Measurements from ENCODE around the gene ADAM10. TPM values are rescaled to one million over a fixed set of nuclear protein-coding genes. Genes with fewer than 3 reads are reported as not detected.

Gene ADAM10
- total and polyA plus RNA-seq, 2 donors: 31.4 to 143 TPM

GRCh38 chr15:58698887-58699641 lies 50.4 kb downstream of the ADAM10 start:
- H3K4me1 ChIP-seq (ENCODE audit: control insufficient read depth in 2 of 2, insufficient read depth in 2 of 2, low read length in 2 of 2): peaks cover 11 to 17% of the 10 kb centered on the region in 2 donors
- 60% methylated on average over 2 of the region's 2 CpGs for WGBS
- peak in 2 of 9 donors; percentile 14 to 57 for DNase-seq (ENCODE audit: low read depth in 6 of 9, low spot score in 9 of 9)
- peaks cover 1 to 9% of the 10 kb centered on the region in 2 donors for H3K9me3 ChIP-seq (ENCODE audit: control insufficient read depth in 2 of 2, insufficient read depth in 1 of 2, low read length in 1 of 2)
- H3K27ac ChIP-seq (ENCODE audit: low read depth in 1 of 2, low read length in 1 of 2): peak overlapping the region in 1 of 2 donors; percentile 19
- no peaks in the 10 kb centered on the region for H3K27me3 ChIP-seq (ENCODE audit: control insufficient read depth in 2 of 2, insufficient read depth in 1 of 2, low read length in 1 of 2)
- H3K4me3 ChIP-seq (ENCODE audit: low read length in 2 of 2): no peak overlapping the region
- H3K36me3 ChIP-seq (ENCODE audit: control insufficient read depth in 2 of 2, insufficient read depth in 2 of 2, low read length in 1 of 2): peaks cover 7 to 25% of the 10 kb centered on the region in 2 donors

DNA sequence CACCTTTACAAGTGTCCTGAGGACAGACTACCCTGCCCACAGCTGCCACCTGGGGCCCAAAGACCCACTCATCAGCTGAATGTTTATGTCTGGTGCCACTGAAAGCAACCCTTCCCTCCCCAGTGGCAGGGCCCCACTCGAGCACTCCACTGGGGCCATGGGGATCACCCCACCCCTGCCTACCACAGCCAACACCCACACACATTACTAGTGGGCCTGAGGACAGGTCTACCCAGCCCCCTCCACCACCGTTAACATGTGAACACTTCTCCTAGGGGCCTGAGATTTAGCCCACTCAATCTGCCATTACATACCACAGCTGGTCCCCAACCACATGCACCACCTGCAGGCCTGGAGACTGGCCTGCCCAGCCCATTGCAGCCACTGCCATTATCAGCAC lies 52.3 kb downstream of the ADAM10 start:
- H3K36me3 ChIP-seq (ENCODE audit: control insufficient read depth in 2 of 2, insufficient read depth in 2 of 2, low read length in 1 of 2): peaks cover 11 to 24% of the 10 kb centered on the region in 2 donors
- WGBS: 98% methylated on average over 2 of the region's 2 CpGs

GRCh38 chr15:58696738-58697137 lies 52.8 kb downstream of the ADAM10 start:
- H3K36me3 ChIP-seq (ENCODE audit: control insufficient read depth in 2 of 2, insufficient read depth in 2 of 2, low read length in 1 of 2): peaks cover 11 to 29% of the 10 kb centered on the region in 2 donors
- no peak overlapping the region for H3K27ac ChIP-seq (ENCODE audit: low read depth in 1 of 2, low read length in 1 of 2)
- H3K4me1 ChIP-seq (ENCODE audit: control insufficient read depth in 2 of 2, insufficient read depth in 2 of 2, low read length in 2 of 2): peaks cover 11 to 20% of the 10 kb centered on the region in 2 donors
- no peak overlapping the region for H3K4me3 ChIP-seq (ENCODE audit: low read length in 2 of 2)
- no peaks in the 10 kb centered on the region for H3K27me3 ChIP-seq (ENCODE audit: control insufficient read depth in 2 of 2, insufficient read depth in 1 of 2, low read length in 1 of 2)
- DNase-seq (ENCODE audit: low read depth in 6 of 9, low spot score in 9 of 9): no peak
- WGBS: 96% methylated on average over 6 of the region's 6 CpGs
- peaks cover 1 to 9% of the 10 kb centered on the region in 2 donors for H3K9me3 ChIP-seq (ENCODE audit: control insufficient read depth in 2 of 2, insufficient read depth in 1 of 2, low read length in 1 of 2)

More for the DNA sequence above, 52.3 kb downstream of the ADAM10 start:
- Histone ChIP-seq H3K9me3 (ENCODE audit: control insufficient read depth in 2 of 2, insufficient read depth in 1 of 2, low read length in 1 of 2) (peaks cover 1 to 9% of the 10 kb centered on the region in 2 donors), H3K4me1 (ENCODE audit: control insufficient read depth in 2 of 2, insufficient read depth in 2 of 2, low read length in 2 of 2) (peaks cover 11 to 17% of the 10 kb centered on the region in 2 donors), H3K4me3 (ENCODE audit: low read length in 2 of 2) (no peak overlapping the region), H3K27ac (ENCODE audit: low read depth in 1 of 2, low read length in 1 of 2) (no peak overlapping the region), H3K27me3 (ENCODE audit: control insufficient read depth in 2 of 2, insufficient read depth in 1 of 2, low read length in 1 of 2) (no peaks in the 10 kb centered on the region)
- DNase-seq (ENCODE audit: low read depth in 6 of 9, low spot score in 9 of 9): no peak

DNA sequence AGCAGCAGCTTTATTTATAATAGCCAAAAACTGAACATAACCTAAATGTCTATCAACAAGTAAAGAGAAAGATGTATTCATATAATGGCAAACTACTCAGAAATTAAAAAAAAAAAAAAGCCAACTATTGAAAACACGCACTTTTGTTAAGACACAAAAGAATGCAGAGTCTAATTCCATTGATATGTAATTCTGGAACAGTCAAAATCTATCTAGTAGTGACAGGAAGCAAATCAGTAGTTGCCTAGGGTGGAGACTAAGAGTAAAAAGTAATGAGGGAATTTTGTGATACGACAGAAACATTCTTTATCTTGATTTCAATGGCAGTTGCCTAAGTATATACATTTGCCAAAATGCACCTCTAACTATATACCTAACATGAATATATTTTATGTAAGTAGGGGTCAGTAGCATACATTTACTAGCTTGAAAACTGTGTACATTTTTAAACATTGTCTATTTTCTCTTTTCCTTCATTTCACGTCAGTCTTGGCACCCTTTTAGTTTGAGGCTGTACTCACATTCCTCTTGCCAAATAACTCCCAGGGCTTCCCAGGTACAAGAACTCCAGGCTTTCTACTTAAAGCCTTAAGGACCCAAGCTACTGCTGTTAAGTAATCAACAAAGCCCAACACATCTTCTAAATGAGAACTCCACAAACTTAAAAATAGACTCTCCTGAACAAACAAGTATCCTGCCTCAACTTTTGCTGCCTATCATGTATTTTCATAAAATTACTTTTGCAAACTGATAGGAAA lies 54.7 kb downstream of the ADAM10 start:
- DNase-seq (ENCODE audit: low read depth in 6 of 9, low spot score in 9 of 9): no peak
- Histone ChIP-seq H3K27me3 (ENCODE audit: control insufficient read depth in 2 of 2, insufficient read depth in 1 of 2, low read length in 1 of 2) (no peaks in the 10 kb centered on the region), H3K4me3 (ENCODE audit: low read length in 2 of 2) (no peak overlapping the region), H3K36me3 (ENCODE audit: control insufficient read depth in 2 of 2, insufficient read depth in 2 of 2, low read length in 1 of 2) (peaks cover 11 to 18% of the 10 kb centered on the region in 2 donors), H3K27ac (ENCODE audit: low read depth in 1 of 2, low read length in 1 of 2) (no peak overlapping the region), H3K9me3 (ENCODE audit: control insufficient read depth in 2 of 2, insufficient read depth in 1 of 2, low read length in 1 of 2) (peaks cover 1 to 9% of the 10 kb centered on the region in 2 donors), H3K4me1 (ENCODE audit: control insufficient read depth in 2 of 2, insufficient read depth in 2 of 2, low read length in 2 of 2) (peaks cover 17 to 32% of the 10 kb centered on the region in 2 donors)
- WGBS: 92% methylated on average over 3 of the region's 3 CpGs

DNA sequence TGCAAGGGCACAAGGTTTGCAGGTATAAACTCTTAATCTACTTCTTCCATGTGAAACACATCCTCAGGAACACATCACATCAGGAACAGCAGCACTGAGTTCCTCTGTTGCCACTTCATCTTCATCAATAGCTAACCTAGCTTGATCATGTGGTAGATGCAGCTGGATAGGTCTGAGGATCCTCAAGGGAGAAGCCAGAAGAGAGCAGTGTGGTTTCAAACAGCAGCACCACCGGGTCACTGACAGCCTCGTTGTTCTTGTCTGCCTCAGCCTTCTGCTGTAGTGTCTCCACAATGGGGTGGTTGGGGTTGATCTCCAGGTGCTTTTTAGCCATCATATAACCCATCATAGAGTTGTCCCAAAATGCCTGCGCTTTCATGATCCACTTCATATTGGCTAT lies 58.8 kb downstream of the ADAM10 start:
- WGBS: 50% methylated on average over 3 of the region's 3 CpGs
- Histone ChIP-seq H3K27me3 (ENCODE audit: control insufficient read depth in 2 of 2, insufficient read depth in 1 of 2, low read length in 1 of 2) (no peaks in the 10 kb centered on the region), H3K9me3 (ENCODE audit: control insufficient read depth in 2 of 2, insufficient read depth in 1 of 2, low read length in 1 of 2) (no peaks in the 10 kb centered on the region), H3K4me1 (ENCODE audit: control insufficient read depth in 2 of 2, insufficient read depth in 2 of 2, low read length in 2 of 2) (peaks cover 10 to 19% of the 10 kb centered on the region in 2 donors), H3K36me3 (ENCODE audit: control insufficient read depth in 2 of 2, insufficient read depth in 2 of 2, low read length in 1 of 2) (peaks cover 4 to 11% of the 10 kb centered on the region in 2 donors), H3K27ac (ENCODE audit: low read depth in 1 of 2, low read length in 1 of 2) (peak overlapping the region; percentile 25 to 61), H3K4me3 (ENCODE audit: low read length in 2 of 2) (no peak overlapping the region)
- peak in 7 of 9 donors; percentile 31 to 70 (median 34) for DNase-seq (ENCODE audit: low read depth in 6 of 9, low spot score in 9 of 9)

DNA sequence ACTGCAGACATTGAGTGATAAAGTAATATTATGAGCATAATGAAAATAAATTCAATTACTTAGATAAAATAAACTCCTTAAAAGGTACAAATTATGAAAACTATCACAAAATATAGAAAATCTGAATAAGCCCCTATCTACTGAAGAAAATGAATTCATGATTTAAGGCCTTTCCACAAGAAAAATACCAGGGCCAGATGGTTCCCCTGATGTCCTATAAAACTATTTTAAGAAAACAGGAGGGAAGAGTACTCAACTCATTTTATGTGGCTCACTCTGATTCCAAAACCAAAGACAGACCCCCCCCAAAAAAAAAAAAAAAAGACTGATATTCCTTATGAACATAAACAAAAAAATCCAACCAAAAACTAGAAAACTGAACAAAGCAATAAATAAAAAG lies 59.9 kb downstream of the ADAM10 start:
- H3K4me3 ChIP-seq (ENCODE audit: low read length in 2 of 2): no peak overlapping the region
- peaks cover 4 to 11% of the 10 kb centered on the region in 2 donors for H3K36me3 ChIP-seq (ENCODE audit: control insufficient read depth in 2 of 2, insufficient read depth in 2 of 2, low read length in 1 of 2)
- no peak overlapping the region for H3K27ac ChIP-seq (ENCODE audit: low read depth in 1 of 2, low read length in 1 of 2)
- DNase-seq (ENCODE audit: low read depth in 6 of 9, low spot score in 9 of 9): no peak
- no peaks in the 10 kb centered on the region for H3K27me3 ChIP-seq (ENCODE audit: control insufficient read depth in 2 of 2, insufficient read depth in 1 of 2, low read length in 1 of 2)
- peaks cover 10 to 19% of the 10 kb centered on the region in 2 donors for H3K4me1 ChIP-seq (ENCODE audit: control insufficient read depth in 2 of 2, insufficient read depth in 2 of 2, low read length in 2 of 2)
- no peaks in the 10 kb centered on the region for H3K9me3 ChIP-seq (ENCODE audit: control insufficient read depth in 2 of 2, insufficient read depth in 1 of 2, low read length in 1 of 2)

DNA sequence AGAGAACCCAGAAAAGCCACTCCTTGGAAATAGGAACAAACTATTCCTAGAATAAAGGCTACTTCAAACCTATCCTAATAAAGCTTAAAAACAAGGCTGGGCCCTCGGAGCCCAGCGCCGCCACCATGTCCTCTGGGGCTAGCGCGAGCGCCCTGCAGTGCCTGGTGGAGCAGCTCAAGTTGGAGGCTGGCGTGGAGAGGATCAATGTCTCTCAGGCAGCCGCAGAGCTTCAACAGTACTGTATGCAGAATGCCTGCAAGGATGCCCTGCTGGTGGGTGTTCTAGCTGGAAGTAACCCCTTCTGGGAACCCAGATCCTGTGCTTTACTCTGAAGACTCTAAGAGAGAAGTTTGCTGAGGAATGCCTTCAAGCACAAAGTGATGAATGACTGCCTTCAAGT lies 63.2 kb downstream of the ADAM10 start:
- no peak for DNase-seq (ENCODE audit: low read depth in 6 of 9, low spot score in 9 of 9)
- no peak overlapping the region for H3K27ac ChIP-seq (ENCODE audit: low read depth in 1 of 2, low read length in 1 of 2)
- H3K27me3 ChIP-seq (ENCODE audit: control insufficient read depth in 2 of 2, insufficient read depth in 1 of 2, low read length in 1 of 2): no peaks in the 10 kb centered on the region
- WGBS: 99% methylated on average over 8 of the region's 8 CpGs
- peaks cover 10 to 13% of the 10 kb centered on the region in 2 donors for H3K4me1 ChIP-seq (ENCODE audit: control insufficient read depth in 2 of 2, insufficient read depth in 2 of 2, low read length in 2 of 2)
- no peaks in the 10 kb centered on the region for H3K36me3 ChIP-seq (ENCODE audit: control insufficient read depth in 2 of 2, insufficient read depth in 2 of 2, low read length in 1 of 2)
- no peak overlapping the region for H3K4me3 ChIP-seq (ENCODE audit: low read length in 2 of 2)
- no peaks in the 10 kb centered on the region for H3K9me3 ChIP-seq (ENCODE audit: control insufficient read depth in 2 of 2, insufficient read depth in 1 of 2, low read length in 1 of 2)

- no peak overlapping the region for H3K27ac ChIP-seq (ENCODE audit: low read depth in 1 of 2, low read length in 1 of 2)
- H3K9me3 ChIP-seq (ENCODE audit: control insufficient read depth in 2 of 2, insufficient read depth in 1 of 2, low read length in 1 of 2): no peaks in the 10 kb centered on the region
- H3K36me3 ChIP-seq (ENCODE audit: control insufficient read depth in 2 of 2, insufficient read depth in 2 of 2, low read length in 1 of 2): peaks cover 3 to 12% of the 10 kb centered on the region in 2 donors
- DNase-seq (ENCODE audit: low read depth in 6 of 9, low spot score in 9 of 9): no peak
- H3K4me3 ChIP-seq (ENCODE audit: low read length in 2 of 2): no peak overlapping the region
- over 99% methylated on average over 4 of the region's 4 CpGs for WGBS
- peaks cover 3 to 4% of the 10 kb centered on the region in 2 donors for H3K4me1 ChIP-seq (ENCODE audit: control insufficient read depth in 2 of 2, insufficient read depth in 2 of 2, low read length in 2 of 2)
- no peaks in the 10 kb centered on the region for H3K27me3 ChIP-seq (ENCODE audit: control insufficient read depth in 2 of 2, insufficient read depth in 1 of 2, low read length in 1 of 2)
Observed at GRCh38 chr15:58684751-58685150, 64.8 kb downstream of the ADAM10 start.
